Stomach (tissue), 9 donors: Measurements from ENCODE around the gene ZSCAN25. TPM values are rescaled to one million over a fixed set of nuclear protein-coding genes. Genes with fewer than 3 reads are reported as not detected.
"Not testable (repeated sequence)": the region's sequence is repeated elsewhere in the genome, so short reads cannot be mapped to it uniquely, and the experiment has no call there.

Source experiments
- DNase-seq, 2 donors: peaks; one replicate each; pipeline versions ENCODE4 v3.0.0 to v3.0.0-alpha.2; 2013 to 2019
- H3K27ac ChIP-seq, 5 donors: fragments of 200-600 bp in 4 of 5; sonication (generic) in 4 of 5; one replicate each; pipeline ENCODE4 v1.5.1; 2013 to 2019; ENCODE audit warnings: mild to moderate bottlenecking in 1 of 5, moderate library complexity in 1 of 5
- H3K27me3 ChIP-seq, 3 donors: fragments of 200-600 bp; sonication (generic); one replicate each; pipeline ENCODE4 v1.5.1; 2017 to 2019; ENCODE audit warnings: mixed run types in 1 of 3
- H3K36me3 ChIP-seq, 4 donors: fragments of 200-600 bp; sonication (generic); 1 replicate in 3 of 4; 2 replicates in 1 of 4; pipeline ENCODE4 v1.5.1; 2016 to 2019
- H3K4me1 ChIP-seq, 4 donors: fragments of 200-600 bp; sonication (generic); one replicate each; pipeline ENCODE4 v1.5.1; 2016 to 2019
- H3K4me3 ChIP-seq, 4 donors: fragments of 200-600 bp; sonication (generic) in 3 of 4; one replicate each; pipeline ENCODE4 v1.5.1; 2016 to 2019; ENCODE audit warnings: mild to moderate bottlenecking in 1 of 4
- H3K9me3 ChIP-seq, 4 donors: fragments of 200-600 bp; sonication (generic); one replicate each; pipeline ENCODE4 v1.5.1; 2016 to 2019
- EP300 ChIP-seq: sonication (generic); formaldehyde crosslinking; IDR thresholded peaks from one replicate; pipeline ENCODE4 v1.6.1; 2017; ENCODE audit warnings: antibody characterized with exemption
- POLR2A ChIP-seq, 4 donors: fragments of 450-650 bp; IDR thresholded peaks; one replicate each; pipeline ENCODE4 v1.6.1; 2016; ENCODE audit warnings: antibody characterized with exemption in 4 of 4, control low read depth in 2 of 4, mild to moderate bottlenecking in 1 of 4, moderate library complexity in 1 of 4
- POLR2AphosphoS5 ChIP-seq, 3 donors: sonication (generic); formaldehyde crosslinking; IDR thresholded peaks; one replicate each; pipeline ENCODE4 v1.6.1; 2016; ENCODE audit warnings: antibody characterized with exemption in 3 of 3
- WGBS, 5 donors: extraction: QIAGEN DNeasy Blood & Tissue Kit in 3 of 5; methylation state at CpG; one replicate each; pipeline versions ENCODE4 v1.1.5 to v1.1.7; 2013 to 2018; 5-methylcytosine and 5-hydroxymethylcytosine counted together
- intact Hi-C: fragments of 100-400 bp; cut with DNase I; formaldehyde crosslinking; loops from one replicate; pipeline ENCODE4 v1.15.1; 2023; ENCODE audit warnings: low total_unique reads
- polyA plus RNA-seq, 3 donors: library from polyadenylated mRNA; stranded (reverse); fragments of 200-250 nt; gene quantifications; one replicate each; pipeline ENCODE4 v1.2.3, GENCODE V29; 2013
- total RNA-seq, 5 donors: library from RNA; depleted of rRNA; stranded (reverse); fragments of >200 nt; gene quantifications; one replicate each; pipeline versions ENCODE4 v1.1.0 to v1.2.3, GENCODE V29; 2014 to 2016
- TF ChIP-seq, protein P1 (sequence below), 7 experiments: fragments of 450-650 bp in 4 of 7; fragments of 200-600 bp in 3 of 7; sonication (generic) in 3 of 7; IDR thresholded peaks; one replicate each; pipeline ENCODE4 v1.5.1; 2016 to 2019; ENCODE audit warnings: antibody characterized with exemption in 7 of 7, control low read depth in 2 of 7, mild to moderate bottlenecking in 1 of 7
- donor health status: healthy with polysubstance abuse.
- donor health status: Bipolar disorder and iron deficiency.
- donor health status: healthy.

Gene ZSCAN25
- total and polyA plus RNA-seq, 8 donors, result 3.5 to 16.2 (median 11.0) TPM

DNA sequence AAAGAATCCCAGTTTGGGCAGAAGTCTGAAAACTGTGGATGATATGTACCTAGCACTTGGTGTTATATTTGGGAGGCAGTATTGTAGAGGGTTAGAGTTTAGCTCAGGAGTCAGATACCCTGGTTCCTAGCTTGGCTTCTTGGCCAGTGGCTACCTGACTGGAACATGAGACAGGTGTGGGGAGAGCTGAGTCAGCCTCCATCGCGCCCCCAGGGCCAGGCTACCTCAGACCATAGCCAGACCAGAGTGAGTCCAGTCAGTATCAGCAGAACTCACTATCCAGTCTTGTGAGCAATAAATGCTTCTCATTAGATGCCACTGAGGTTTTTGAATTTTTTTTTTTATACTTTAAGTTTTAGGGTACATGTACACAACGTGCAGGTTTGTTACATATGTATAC, 37.0 kb downstream of the ZSCAN25 start:
- peaks cover 2 to 26% (median 22%) of the 10 kb centered on the region in 4 donors for H3K36me3 ChIP-seq
- H3K27ac ChIP-seq, result no peak overlapping the region
- H3K4me1 ChIP-seq, result no peaks in the 10 kb centered on the region
- H3K27me3 ChIP-seq, result no peaks in the 10 kb centered on the region
- TF ChIP-seq, protein P1, sequence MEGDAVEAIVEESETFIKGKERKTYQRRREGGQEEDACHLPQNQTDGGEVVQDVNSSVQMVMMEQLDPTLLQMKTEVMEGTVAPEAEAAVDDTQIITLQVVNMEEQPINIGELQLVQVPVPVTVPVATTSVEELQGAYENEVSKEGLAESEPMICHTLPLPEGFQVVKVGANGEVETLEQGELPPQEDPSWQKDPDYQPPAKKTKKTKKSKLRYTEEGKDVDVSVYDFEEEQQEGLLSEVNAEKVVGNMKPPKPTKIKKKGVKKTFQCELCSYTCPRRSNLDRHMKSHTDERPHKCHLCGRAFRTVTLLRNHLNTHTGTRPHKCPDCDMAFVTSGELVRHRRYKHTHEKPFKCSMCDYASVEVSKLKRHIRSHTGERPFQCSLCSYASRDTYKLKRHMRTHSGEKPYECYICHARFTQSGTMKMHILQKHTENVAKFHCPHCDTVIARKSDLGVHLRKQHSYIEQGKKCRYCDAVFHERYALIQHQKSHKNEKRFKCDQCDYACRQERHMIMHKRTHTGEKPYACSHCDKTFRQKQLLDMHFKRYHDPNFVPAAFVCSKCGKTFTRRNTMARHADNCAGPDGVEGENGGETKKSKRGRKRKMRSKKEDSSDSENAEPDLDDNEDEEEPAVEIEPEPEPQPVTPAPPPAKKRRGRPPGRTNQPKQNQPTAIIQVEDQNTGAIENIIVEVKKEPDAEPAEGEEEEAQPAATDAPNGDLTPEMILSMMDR (IDR thresholded peaks at IDR 0.05), result no peak
- TF ChIP-seq EP300, result no peak
- TF ChIP-seq POLR2A (IDR thresholded peaks at IDR 0.05), result no peak
- TF ChIP-seq POLR2AphosphoS5 (IDR thresholded peaks at IDR 0.05), result no peak
- 90 to 100% (median 98%) methylated on average over 3 of the region's 3 CpGs for WGBS, 5 donors
- H3K4me3 ChIP-seq, result no peak overlapping the region
- no peak for DNase-seq
- H3K9me3 ChIP-seq, result peaks cover 0 to 15% (median 4%) of the 10 kb centered on the region in 4 donors
- intact Hi-C loops, result no loop called here

DNA sequence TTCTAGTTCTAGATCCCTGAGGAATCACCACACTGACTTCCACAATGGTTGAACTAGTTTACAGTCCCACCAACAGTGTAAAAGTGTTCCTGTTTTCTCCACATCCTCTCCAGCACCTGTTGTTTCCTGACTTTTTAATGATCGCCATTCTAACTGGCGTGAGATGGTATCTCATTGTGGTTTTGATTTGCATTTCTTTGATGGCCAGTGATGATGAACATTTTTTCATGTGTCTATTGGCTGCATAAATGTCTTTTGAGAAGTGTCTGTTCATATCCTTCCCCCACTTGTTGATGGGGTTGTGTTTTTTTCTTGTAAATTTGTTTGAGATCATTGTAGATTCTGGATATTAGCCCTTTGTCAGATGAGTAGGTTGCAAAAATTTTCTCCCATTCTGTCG, 37.9 kb downstream of the ZSCAN25 start:
- H3K4me3 ChIP-seq, intact Hi-C loops, H3K27me3 ChIP-seq, DNase-seq, H3K4me1 ChIP-seq, H3K27ac ChIP-seq: not testable (repeated sequence)
- peaks cover 11 to 27% (median 21%) of the 10 kb centered on the region in 4 donors for H3K36me3 ChIP-seq
- peaks cover 0 to 23% (median 9%) of the 10 kb centered on the region in 4 donors for H3K9me3 ChIP-seq
- 94 to 98% (median 96%) methylated on average over 1 to 3 of the region's 3 CpGs for WGBS, 5 donors

DNA sequence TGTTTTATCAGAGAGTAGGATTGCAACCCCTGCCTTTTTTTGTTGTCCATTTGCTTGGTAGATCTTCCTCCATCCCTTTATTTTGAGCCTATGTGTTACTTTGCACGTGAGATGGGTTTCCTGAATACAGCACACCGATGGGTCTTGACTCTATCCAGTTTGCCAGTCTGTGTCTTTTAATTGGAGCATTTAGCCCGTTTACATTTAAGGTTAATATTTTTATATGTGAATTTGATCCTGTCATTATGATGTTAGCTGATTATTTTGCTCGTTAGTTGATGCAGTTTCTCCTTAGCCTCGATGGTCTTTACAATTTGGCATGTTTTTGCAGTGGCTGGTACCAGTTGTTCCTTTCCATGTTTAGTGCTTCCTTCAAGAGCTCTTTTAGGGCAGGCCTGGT, 41.1 kb downstream of the ZSCAN25 start:
- H3K36me3 ChIP-seq, result peaks cover 32 to 43% (median 41%) of the 10 kb centered on the region in 4 donors
- H3K27ac ChIP-seq, H3K4me1 ChIP-seq, H3K27me3 ChIP-seq, intact Hi-C loops, DNase-seq, H3K4me3 ChIP-seq: not testable (repeated sequence)
- H3K9me3 ChIP-seq, result peaks cover 0 to 32% (median 12%) of the 10 kb centered on the region in 4 donors
- 85 to 96% (median 96%) methylated on average over 5 of the region's 5 CpGs for WGBS, 5 donors

DNA sequence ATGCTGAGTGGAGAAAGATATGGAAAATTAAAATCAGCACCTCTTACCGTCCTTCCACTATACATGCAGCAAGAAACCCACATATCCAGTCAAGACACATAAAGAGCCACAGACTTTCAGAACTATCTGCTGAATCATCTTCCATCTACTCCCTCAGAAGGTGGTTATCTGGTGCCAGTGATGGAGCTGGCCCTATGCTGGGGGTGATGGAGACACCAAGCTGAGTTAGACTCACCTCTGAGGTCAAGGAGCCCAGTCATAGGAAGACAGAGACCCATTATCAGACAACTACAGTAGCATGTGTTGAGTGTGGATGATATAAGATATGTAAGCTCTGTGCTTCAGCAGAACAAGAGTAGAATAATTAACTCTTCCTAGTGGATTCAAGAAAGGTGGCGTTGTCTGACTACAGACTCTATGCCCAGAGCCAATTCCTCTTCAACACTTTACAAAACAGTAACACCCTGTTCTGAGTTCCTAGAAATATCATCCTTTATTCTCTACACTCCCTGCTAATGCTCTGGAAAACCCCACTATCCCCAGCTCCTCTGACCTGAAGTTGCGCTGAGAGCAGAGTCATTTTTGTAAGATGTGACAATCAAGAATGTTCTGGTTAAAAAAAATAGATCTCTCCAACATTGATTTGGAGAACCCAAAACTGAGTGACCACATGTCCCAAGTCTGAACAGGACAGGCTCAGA, 48.7 kb downstream of the ZSCAN25 start:
- Histone ChIP-seq H3K4me1 (no peaks in the 10 kb centered on the region), H3K27me3 (no peaks in the 10 kb centered on the region), H3K9me3 (peaks cover 0 to 3% (median 0%) of the 10 kb centered on the region in 4 donors), H3K27ac (no peak overlapping the region), H3K4me3 (no peak overlapping the region), H3K36me3 (peaks cover 28 to 98% (median 87%) of the 10 kb centered on the region in 4 donors)
- intact Hi-C loops, result no loop called here
- 94 to 98% (median 97%) methylated on average over 3 of the region's 3 CpGs for WGBS, 5 donors
- TF ChIP-seq POLR2A (IDR thresholded peaks at IDR 0.05) (no peak), EP300 (no peak), POLR2AphosphoS5 (IDR thresholded peaks at IDR 0.05) (no peak)
- TF ChIP-seq, protein P1 (IDR thresholded peaks at IDR 0.05), result no peak
- DNase-seq, result no peak

DNA sequence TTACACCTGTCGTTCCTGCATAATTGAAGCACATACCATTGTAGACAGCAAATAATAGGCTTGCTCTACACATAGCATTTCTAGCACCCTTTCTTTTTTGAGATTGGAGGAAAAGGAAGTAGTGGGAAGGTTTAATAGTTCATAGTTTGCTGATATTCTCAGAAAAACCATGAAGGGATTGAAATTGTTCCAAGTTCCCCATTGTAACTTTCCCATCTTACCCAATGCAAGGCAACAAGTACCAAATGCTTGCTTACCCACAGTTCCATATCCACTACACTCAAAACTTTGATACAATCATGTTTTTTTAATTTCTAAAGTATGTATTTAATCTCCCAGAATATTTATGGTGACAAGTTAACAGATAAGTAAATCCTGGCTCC, 49.3 kb downstream of the ZSCAN25 start:
- Histone ChIP-seq H3K27ac (no peak overlapping the region), H3K4me3 (no peak overlapping the region), H3K27me3 (no peaks in the 10 kb centered on the region), H3K4me1 (no peaks in the 10 kb centered on the region), H3K9me3 (no peaks in the 10 kb centered on the region), H3K36me3 (peaks cover 26 to 98% (median 86%) of the 10 kb centered on the region in 4 donors)
- intact Hi-C loops, result no loop called here
- no peak for TF ChIP-seq EP300
- no peak for TF ChIP-seq POLR2AphosphoS5 (IDR thresholded peaks at IDR 0.05)
- TF ChIP-seq, protein P1 (IDR thresholded peaks at IDR 0.05), result no peak
- no peak for TF ChIP-seq POLR2A (IDR thresholded peaks at IDR 0.05)
- WGBS, 5 donors, result 76 to 92% (median 82%) methylated on average over 1 of the region's 1 CpG
- no peak for DNase-seq
